ENCODE results near the gene CMSS1.

CMSS1 gene

DNA sequence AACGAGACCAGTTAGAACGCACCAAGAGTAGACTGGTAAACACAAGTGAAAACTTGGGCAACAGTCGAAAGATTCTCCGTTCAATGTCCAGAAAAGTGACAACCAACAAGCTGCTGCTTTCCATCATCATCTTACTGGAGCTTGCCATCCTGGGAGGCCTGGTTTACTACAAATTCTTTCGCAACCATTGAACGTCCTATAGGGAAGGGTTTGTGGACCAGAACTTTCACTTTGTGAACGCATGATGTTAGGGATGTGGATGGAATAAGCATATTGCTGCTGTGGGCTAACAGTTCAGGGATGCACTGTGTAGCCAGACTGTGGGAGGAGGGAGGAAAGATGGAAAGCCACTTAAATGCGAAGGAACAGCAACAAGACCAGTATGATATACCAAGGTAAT is 408.2 kb downstream of the CMSS1 start:
- no peaks in the 10 kb centered on the region for H3K36me3 ChIP-seq (ENCODE audit: control insufficient read depth in 2 of 2, insufficient read depth in 1 of 2, low read length in 2 of 2)
- ChIA-PET CTCF (interaction anchor here (0.6 kb wide), 1 partner anchor 256 kb away, joined by 5 read pairs; no protein-coding TSS in a partner anchor), POLR2A (interaction anchor here (0.6 to 0.7 kb wide), 2 partner anchors 196 to 387 kb away, joined by 3 to 5 read pairs; no protein-coding TSS in a partner anchor)

GRCh38 chr3:100226712-100227429 is 409.2 kb downstream of the CMSS1 start:
- ChIA-PET CTCF (interaction anchor here (0.6 kb wide), 1 partner anchor 257 kb away, joined by 5 read pairs; no protein-coding TSS in a partner anchor), POLR2A (interaction anchor here (0.6 to 0.7 kb wide), 2 partner anchors 197 to 388 kb away, joined by 3 to 5 read pairs; no protein-coding TSS in a partner anchor)
- no peaks in the 10 kb centered on the region for H3K36me3 ChIP-seq (ENCODE audit: control insufficient read depth in 2 of 2, insufficient read depth in 1 of 2, low read length in 2 of 2)
- H3K4me3 ChIP-seq (ENCODE audit: low read depth, low read length), result no peak overlapping the region
- H3K4me1 ChIP-seq (ENCODE audit: control insufficient read depth, insufficient read depth, low read length), result no peaks in the 10 kb centered on the region
- no peak overlapping the region for H3K27ac ChIP-seq (ENCODE audit: extremely low read depth, low read depth, low read length)
- H3K9me3 ChIP-seq (ENCODE audit: control insufficient read depth, insufficient read depth, low read depth, low read length), result no peaks in the 10 kb centered on the region
- no peak for TF ChIP-seq ZNF391 (tag by site-specific recombination; IDR thresholded peaks at IDR 0.05; ENCODE audit: borderline replicate concordance, low read depth)
- no peak for TF ChIP-seq ZNF19 (tag by site-specific recombination; IDR thresholded peaks at IDR 0.05; ENCODE audit: low read depth)
- TF ChIP-seq, protein P1, sequence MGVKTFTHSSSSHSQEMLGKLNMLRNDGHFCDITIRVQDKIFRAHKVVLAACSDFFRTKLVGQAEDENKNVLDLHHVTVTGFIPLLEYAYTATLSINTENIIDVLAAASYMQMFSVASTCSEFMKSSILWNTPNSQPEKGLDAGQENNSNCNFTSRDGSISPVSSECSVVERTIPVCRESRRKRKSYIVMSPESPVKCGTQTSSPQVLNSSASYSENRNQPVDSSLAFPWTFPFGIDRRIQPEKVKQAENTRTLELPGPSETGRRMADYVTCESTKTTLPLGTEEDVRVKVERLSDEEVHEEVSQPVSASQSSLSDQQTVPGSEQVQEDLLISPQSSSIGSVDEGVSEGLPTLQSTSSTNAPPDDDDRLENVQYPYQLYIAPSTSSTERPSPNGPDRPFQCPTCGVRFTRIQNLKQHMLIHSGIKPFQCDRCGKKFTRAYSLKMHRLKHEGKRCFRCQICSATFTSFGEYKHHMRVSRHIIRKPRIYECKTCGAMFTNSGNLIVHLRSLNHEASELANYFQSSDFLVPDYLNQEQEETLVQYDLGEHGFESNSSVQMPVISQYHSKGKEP (tag by site-specific recombination; IDR thresholded peaks at IDR 0.05), result no peak
- no peak for TF ChIP-seq TCF7L2 (IDR thresholded peaks at IDR 0.05; ENCODE audit: borderline replicate concordance, low read depth, low read length)
- no peak for TF ChIP-seq ZNF266 (tag by site-specific recombination; IDR thresholded peaks at IDR 0.05; ENCODE audit: low read depth)
- TF ChIP-seq ZBTB7A (tag by site-specific recombination; IDR thresholded peaks at IDR 0.05; ENCODE audit: low read depth), result no peak
- TF ChIP-seq CTCF (tag by site-specific recombination; IDR thresholded peaks at IDR 0.05), result no peak

More for the DNA sequence above, 408.2 kb downstream of the CMSS1 start:
- no peak overlapping the region for H3K4me3 ChIP-seq (ENCODE audit: low read depth, low read length)
- no peaks in the 10 kb centered on the region for H3K9me3 ChIP-seq (ENCODE audit: control insufficient read depth, insufficient read depth, low read depth, low read length)
- no peaks in the 10 kb centered on the region for H3K4me1 ChIP-seq (ENCODE audit: control insufficient read depth, insufficient read depth, low read length)
- TF ChIP-seq MYNN (tag by site-specific recombination; IDR thresholded peaks at IDR 0.05; ENCODE audit: borderline replicate concordance) (no peak), ZXDB (tag by site-specific recombination; IDR thresholded peaks at IDR 0.05) (no peak), ZNF433 (tag by site-specific recombination; IDR thresholded peaks at IDR 0.05; ENCODE audit: low read depth) (no peak), ZNF335 (tag by site-specific recombination; conservative IDR thresholded peaks at IDR 0.05) (no peak), ZNF747 (tag by site-specific recombination; IDR thresholded peaks at IDR 0.05) (no peak), PRDM10 (tag by site-specific recombination; IDR thresholded peaks at IDR 0.05) (no peak), ZNF16 (tag by site-specific recombination; IDR thresholded peaks at IDR 0.05; ENCODE audit: low read depth) (no peak), ZNF350 (tag by site-specific recombination; IDR thresholded peaks at IDR 0.05) (no peak), ZNF555 (tag by site-specific recombination; conservative IDR thresholded peaks at IDR 0.05) (no peak), ZNF843 (tag by site-specific recombination; IDR thresholded peaks at IDR 0.05) (no peak), BCL11B (tag by site-specific recombination; IDR thresholded peaks at IDR 0.05; ENCODE audit: low read depth) (no peak), ZNF488 (tag by site-specific recombination; IDR thresholded peaks at IDR 0.05) (no peak), ZNF777 (tag by site-specific recombination; IDR thresholded peaks at IDR 0.05; ENCODE audit: borderline replicate concordance) (no peak), REPIN1 (tag by site-specific recombination; IDR thresholded peaks at IDR 0.05; ENCODE audit: low read depth) (no peak), EGR2 (tag by site-specific recombination; IDR thresholded peaks at IDR 0.05; ENCODE audit: low read depth) (no peak), ZFHX2 (tag by site-specific recombination; conservative IDR thresholded peaks at IDR 0.05) (no peak), ZNF138 (tag by site-specific recombination; IDR thresholded peaks at IDR 0.05; ENCODE audit: borderline replicate concordance) (no peak)
- TF ChIP-seq, protein P1 (tag by site-specific recombination; IDR thresholded peaks at IDR 0.05), result no peak
- TF ChIP-seq, protein P2, sequence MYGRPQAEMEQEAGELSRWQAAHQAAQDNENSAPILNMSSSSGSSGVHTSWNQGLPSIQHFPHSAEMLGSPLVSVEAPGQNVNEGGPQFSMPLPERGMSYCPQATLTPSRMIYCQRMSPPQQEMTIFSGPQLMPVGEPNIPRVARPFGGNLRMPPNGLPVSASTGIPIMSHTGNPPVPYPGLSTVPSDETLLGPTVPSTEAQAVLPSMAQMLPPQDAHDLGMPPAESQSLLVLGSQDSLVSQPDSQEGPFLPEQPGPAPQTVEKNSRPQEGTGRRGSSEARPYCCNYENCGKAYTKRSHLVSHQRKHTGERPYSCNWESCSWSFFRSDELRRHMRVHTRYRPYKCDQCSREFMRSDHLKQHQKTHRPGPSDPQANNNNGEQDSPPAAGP (tag by site-specific recombination; IDR thresholded peaks at IDR 0.05), result no peak
- H3K27ac ChIP-seq (ENCODE audit: extremely low read depth, low read depth, low read length), result no peak overlapping the region
